Transverse colon (tissue), 3 donors: ENCODE data around the gene NLGN1.

Experiments
- EP300 ChIP-seq: sonication (generic); formaldehyde crosslinking; IDR thresholded peaks from one replicate; pipeline ENCODE4 v1.6.1; 2017; ENCODE audit warnings: antibody characterized with exemption, low read depth
- POLR2A ChIP-seq: fragments of 450-650 bp; IDR thresholded peaks from one replicate; pipeline ENCODE4 v1.6.1; 2016; ENCODE audit warnings: antibody characterized with exemption, mild to moderate bottlenecking, moderate library complexity
- TF ChIP-seq, protein P1 (sequence below), 5 experiments: fragments of 200-600 bp in 3 of 5; fragments of 450-650 bp in 2 of 5; sonication (generic) in 3 of 5; IDR thresholded peaks; 1 replicate in 2 of 5; 2 replicates in 3 of 5; pipeline ENCODE4 v1.5.1; 2016 to 2017; ENCODE audit warnings: antibody characterized with exemption in 5 of 5, inconsistent platforms in 3 of 5, mild to moderate bottlenecking in 2 of 5, moderate library complexity in 1 of 5

DNA sequence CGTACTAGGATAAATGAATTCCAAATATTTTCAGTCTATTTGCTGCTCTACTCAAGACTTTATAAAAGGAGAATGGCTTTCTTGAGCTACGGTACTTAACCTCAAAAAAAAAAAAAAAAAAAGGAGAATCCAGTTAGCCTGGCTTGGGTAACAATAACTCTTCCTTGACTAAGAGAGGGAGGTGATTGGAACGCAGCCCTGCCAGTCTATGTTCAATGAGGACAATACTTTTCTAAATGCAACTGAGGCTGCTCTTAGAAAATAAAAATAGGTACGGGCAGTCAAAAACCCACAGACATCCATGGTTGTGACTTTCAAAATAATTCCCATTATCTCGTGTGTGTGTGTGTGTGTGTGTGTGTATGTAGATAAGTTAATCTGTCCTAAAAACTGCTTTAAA, 799.9 kb downstream of the NLGN1 start:
- TF ChIP-seq, protein P1, sequence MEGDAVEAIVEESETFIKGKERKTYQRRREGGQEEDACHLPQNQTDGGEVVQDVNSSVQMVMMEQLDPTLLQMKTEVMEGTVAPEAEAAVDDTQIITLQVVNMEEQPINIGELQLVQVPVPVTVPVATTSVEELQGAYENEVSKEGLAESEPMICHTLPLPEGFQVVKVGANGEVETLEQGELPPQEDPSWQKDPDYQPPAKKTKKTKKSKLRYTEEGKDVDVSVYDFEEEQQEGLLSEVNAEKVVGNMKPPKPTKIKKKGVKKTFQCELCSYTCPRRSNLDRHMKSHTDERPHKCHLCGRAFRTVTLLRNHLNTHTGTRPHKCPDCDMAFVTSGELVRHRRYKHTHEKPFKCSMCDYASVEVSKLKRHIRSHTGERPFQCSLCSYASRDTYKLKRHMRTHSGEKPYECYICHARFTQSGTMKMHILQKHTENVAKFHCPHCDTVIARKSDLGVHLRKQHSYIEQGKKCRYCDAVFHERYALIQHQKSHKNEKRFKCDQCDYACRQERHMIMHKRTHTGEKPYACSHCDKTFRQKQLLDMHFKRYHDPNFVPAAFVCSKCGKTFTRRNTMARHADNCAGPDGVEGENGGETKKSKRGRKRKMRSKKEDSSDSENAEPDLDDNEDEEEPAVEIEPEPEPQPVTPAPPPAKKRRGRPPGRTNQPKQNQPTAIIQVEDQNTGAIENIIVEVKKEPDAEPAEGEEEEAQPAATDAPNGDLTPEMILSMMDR (IDR thresholded peaks at IDR 0.05) = no peak
- TF ChIP-seq POLR2A = no peak
- TF ChIP-seq EP300 = no peak
